Breast epithelium (tissue), 4 donors: Measurements from ENCODE around the gene MMP25. TPM values are rescaled to one million over a fixed set of nuclear protein-coding genes. Genes with fewer than 3 reads are reported as not detected.

ENCODE experiments used
- DNase-seq, 2 donors: peaks; one replicate each; pipeline ENCODE4 v3.0.0-alpha.2; 2019; ENCODE audit warnings: low spot score in 2 of 2
- H3K27ac ChIP-seq, 2 donors: fragments of 200-600 bp; sonication (generic) in 1 of 2; one replicate each; pipeline ENCODE4 v1.5.1; 2016 to 2019; ENCODE audit warnings: mild to moderate bottlenecking in 1 of 2
- H3K27me3 ChIP-seq, 2 donors: fragments of 200-600 bp; sonication (generic) in 1 of 2; one replicate each; pipeline versions ENCODE4 v1.5.1 to v1.6.0; 2017 to 2019; ENCODE audit warnings: control low read depth in 1 of 2, mild to moderate bottlenecking in 1 of 2
- H3K36me3 ChIP-seq: fragments of 200-600 bp; one replicate; pipeline ENCODE4 v1.5.1; 2019
- H3K4me1 ChIP-seq, 2 donors: fragments of 200-600 bp; sonication (generic); one replicate each; pipeline ENCODE4 v1.5.1; 2016 to 2019; ENCODE audit warnings: control low read depth in 1 of 2
- H3K4me3 ChIP-seq, 3 donors: fragments of 200-600 bp; sonication (generic); 1 replicate in 2 of 3; 2 replicates in 1 of 3; pipeline ENCODE4 v1.5.1; 2016 to 2019; ENCODE audit warnings: mild to moderate bottlenecking in 3 of 3, moderate library complexity in 2 of 3
- H3K9me3 ChIP-seq, 2 donors: fragments of 200-600 bp; sonication (generic) in 1 of 2; one replicate each; pipeline ENCODE4 v1.5.1; 2016 to 2019; ENCODE audit warnings: control low read depth in 1 of 2
- POLR2A ChIP-seq: fragments of 450-650 bp; IDR thresholded peaks from one replicate; pipeline ENCODE4 v1.6.1; 2016; ENCODE audit warnings: antibody characterized with exemption, mild to moderate bottlenecking, moderate library complexity
- POLR2AphosphoS5 ChIP-seq, 3 donors: sonication (generic); formaldehyde crosslinking; IDR thresholded peaks; one replicate each; pipeline ENCODE4 v1.6.1; 2017; ENCODE audit warnings: antibody characterized with exemption in 3 of 3
- intact Hi-C: fragments of 100-400 bp; cut with DNase I; formaldehyde crosslinking; loops from one replicate; pipeline ENCODE4 v1.15.1; 2023; ENCODE audit warnings: low total_unique reads
- total RNA-seq, 3 donors: library from RNA; depleted of rRNA; stranded (reverse); fragments of >200 nt; gene quantifications; one replicate each; pipeline ENCODE4 v1.1.0, GENCODE V29; 2016
- TF ChIP-seq, protein P1 (sequence below), 3 donors: fragments of 450-650 bp; IDR thresholded peaks; one replicate each; pipeline ENCODE4 v1.5.1; 2016 to 2017; ENCODE audit warnings: antibody characterized with exemption in 3 of 3, mild to moderate bottlenecking in 3 of 3, moderate library complexity in 3 of 3

Gene MMP25
- total RNA-seq, 3 donors from 2014 or later: 0.59 to 1.1 (median 0.98) TPM

- H3K4me1 ChIP-seq: peaks cover 0 to 3% of the 10 kb centered on the region in 2 donors
- no peaks in the 10 kb centered on the region for H3K9me3 ChIP-seq
- TF ChIP-seq, protein P1, sequence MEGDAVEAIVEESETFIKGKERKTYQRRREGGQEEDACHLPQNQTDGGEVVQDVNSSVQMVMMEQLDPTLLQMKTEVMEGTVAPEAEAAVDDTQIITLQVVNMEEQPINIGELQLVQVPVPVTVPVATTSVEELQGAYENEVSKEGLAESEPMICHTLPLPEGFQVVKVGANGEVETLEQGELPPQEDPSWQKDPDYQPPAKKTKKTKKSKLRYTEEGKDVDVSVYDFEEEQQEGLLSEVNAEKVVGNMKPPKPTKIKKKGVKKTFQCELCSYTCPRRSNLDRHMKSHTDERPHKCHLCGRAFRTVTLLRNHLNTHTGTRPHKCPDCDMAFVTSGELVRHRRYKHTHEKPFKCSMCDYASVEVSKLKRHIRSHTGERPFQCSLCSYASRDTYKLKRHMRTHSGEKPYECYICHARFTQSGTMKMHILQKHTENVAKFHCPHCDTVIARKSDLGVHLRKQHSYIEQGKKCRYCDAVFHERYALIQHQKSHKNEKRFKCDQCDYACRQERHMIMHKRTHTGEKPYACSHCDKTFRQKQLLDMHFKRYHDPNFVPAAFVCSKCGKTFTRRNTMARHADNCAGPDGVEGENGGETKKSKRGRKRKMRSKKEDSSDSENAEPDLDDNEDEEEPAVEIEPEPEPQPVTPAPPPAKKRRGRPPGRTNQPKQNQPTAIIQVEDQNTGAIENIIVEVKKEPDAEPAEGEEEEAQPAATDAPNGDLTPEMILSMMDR (IDR thresholded peaks at IDR 0.05): peak in 2 of 3 donors; percentile 42 to 68
- TF ChIP-seq POLR2A: no peak
- no peak overlapping the region for H3K4me3 ChIP-seq
- no peak overlapping the region for H3K27ac ChIP-seq
- intact Hi-C loops: no loop called here
- DNase-seq: peak; percentile 80 to 84
- H3K36me3 ChIP-seq: no peaks in the 10 kb centered on the region
- no peaks in the 10 kb centered on the region for H3K27me3 ChIP-seq
These were observed 18.2 kb upstream of the MMP25 start for GRCh38 chr16:3027983-3028715.

- Histone ChIP-seq H3K36me3 (no peaks in the 10 kb centered on the region), H3K27ac (no peak overlapping the region), H3K27me3 (no peaks in the 10 kb centered on the region), H3K9me3 (no peaks in the 10 kb centered on the region), H3K4me1 (no peaks in the 10 kb centered on the region), H3K4me3 (no peak overlapping the region)
- no peak for TF ChIP-seq POLR2A
- TF ChIP-seq, protein P1 (IDR thresholded peaks at IDR 0.05): no peak
- TF ChIP-seq POLR2AphosphoS5 (IDR thresholded peaks at IDR 0.05): no peak
- intact Hi-C loops: no loop called here
- no peak for DNase-seq
These were observed 17.5 kb upstream of the MMP25 start for GRCh38 chr16:3028716-3029319.

- Histone ChIP-seq H3K9me3 (no peaks in the 10 kb centered on the region), H3K4me3 (peak overlapping the region in 1 of 3 donors; percentile 51), H3K27ac (no peak overlapping the region), H3K27me3 (no peaks in the 10 kb centered on the region), H3K4me1 (no peaks in the 10 kb centered on the region), H3K36me3 (no peaks in the 10 kb centered on the region)
- TF ChIP-seq, protein P1 (IDR thresholded peaks at IDR 0.05): no peak
- intact Hi-C loops: no loop called here
- no peak for DNase-seq
These were observed 16.7 kb upstream of the MMP25 start for GRCh38 chr16:3029491-3030221.

DNA sequence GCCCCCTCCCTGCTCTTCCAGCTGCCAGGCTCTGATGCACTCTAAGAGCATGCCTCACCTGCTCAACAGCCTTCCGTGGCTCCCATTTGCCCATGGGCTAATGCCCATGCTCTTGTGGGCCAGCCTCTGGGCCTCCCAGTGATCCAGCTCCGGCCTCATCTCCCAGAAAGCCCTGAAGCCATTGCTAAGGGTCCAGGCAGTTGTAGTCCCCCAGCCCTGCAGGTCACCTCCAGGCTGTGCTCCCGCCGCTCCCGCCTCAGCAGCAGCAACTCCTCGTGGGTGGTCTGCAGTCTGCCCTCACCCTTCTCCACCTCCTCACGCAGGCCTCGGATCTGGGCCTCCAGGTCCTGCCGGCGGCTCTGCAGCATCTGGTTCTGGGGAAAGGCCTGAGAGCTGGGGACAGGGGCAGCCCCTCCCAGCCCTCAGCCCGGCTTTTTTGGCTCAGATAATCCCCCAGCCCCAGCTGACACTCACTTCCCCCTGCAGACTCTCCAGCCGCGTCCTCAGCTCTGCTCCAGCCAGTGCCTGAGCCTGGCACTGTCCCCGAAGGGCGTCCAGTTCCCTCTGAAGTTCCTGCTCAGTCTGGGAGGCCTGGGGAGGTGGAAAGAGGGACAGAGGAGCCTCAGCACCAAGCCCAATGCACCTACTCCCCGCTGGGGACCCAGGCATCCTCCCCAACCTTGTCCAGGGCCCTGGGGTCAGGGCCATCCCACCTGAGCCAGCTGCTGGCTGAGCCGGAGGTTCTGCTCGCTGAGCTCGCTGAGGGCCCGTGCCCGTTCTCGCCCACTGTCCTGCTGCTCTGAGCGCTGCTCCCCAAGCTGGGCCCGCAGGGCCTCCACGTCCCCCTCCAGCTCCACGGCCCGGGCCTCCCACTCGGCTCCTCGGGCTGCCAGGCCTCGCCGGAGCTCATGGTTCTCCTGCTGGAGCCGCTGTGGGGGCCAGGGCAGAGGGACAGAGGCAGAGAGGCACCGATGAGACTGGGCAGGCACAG, 15.8 kb upstream of the MMP25 start:
- Histone ChIP-seq H3K27ac (no peak overlapping the region), H3K4me1 (peaks cover 0 to 3% of the 10 kb centered on the region in 2 donors), H3K27me3 (peaks cover 0 to 7% of the 10 kb centered on the region in 2 donors), H3K9me3 (no peaks in the 10 kb centered on the region), H3K4me3 (no peak overlapping the region), H3K36me3 (no peaks in the 10 kb centered on the region)
- no peak for DNase-seq
- intact Hi-C loops: no loop called here
- TF ChIP-seq POLR2A (no peak), POLR2AphosphoS5 (IDR thresholded peaks at IDR 0.05) (no peak)
- TF ChIP-seq, protein P1 (IDR thresholded peaks at IDR 0.05): no peak
